Ishikawa (cell line): Measurements from ENCODE around the gene GPRIN2.

Source experiments
- EP300 ChIP-seq: IDR thresholded peaks from 2 replicates; pipeline ENCODE4 v1.6.1; 2012; ENCODE audit warnings: borderline replicate concordance
- RAD21 ChIP-seq: IDR thresholded peaks from 2 replicates; pipeline ENCODE4 v1.6.1; 2012; ENCODE audit warnings: low read depth
- TAF1 ChIP-seq: IDR thresholded peaks from 2 replicates; pipeline ENCODE4 v1.6.1; 2012; ENCODE audit warnings: low read depth, mild to moderate bottlenecking
- USF1 ChIP-seq: IDR thresholded peaks from 2 replicates; pipeline ENCODE4 v1.6.1; 2012
- YY1 ChIP-seq: IDR thresholded peaks from 2 replicates; pipeline ENCODE4 v1.6.1; 2012; ENCODE audit warnings: low read depth
- TF ChIP-seq, protein P1 (sequence below): IDR thresholded peaks from 2 replicates; pipeline ENCODE4 v1.6.1; 2012; ENCODE audit warnings: low read depth, mild to moderate bottlenecking

GRCh38 chr10:46540412-46541016 lies 15.9 kb downstream of the GPRIN2 start:
- TF ChIP-seq RAD21 (no peak), EP300 (no peak), USF1 (no peak), TAF1 (no peak), YY1 (no peak)
- TF ChIP-seq, protein P1, sequence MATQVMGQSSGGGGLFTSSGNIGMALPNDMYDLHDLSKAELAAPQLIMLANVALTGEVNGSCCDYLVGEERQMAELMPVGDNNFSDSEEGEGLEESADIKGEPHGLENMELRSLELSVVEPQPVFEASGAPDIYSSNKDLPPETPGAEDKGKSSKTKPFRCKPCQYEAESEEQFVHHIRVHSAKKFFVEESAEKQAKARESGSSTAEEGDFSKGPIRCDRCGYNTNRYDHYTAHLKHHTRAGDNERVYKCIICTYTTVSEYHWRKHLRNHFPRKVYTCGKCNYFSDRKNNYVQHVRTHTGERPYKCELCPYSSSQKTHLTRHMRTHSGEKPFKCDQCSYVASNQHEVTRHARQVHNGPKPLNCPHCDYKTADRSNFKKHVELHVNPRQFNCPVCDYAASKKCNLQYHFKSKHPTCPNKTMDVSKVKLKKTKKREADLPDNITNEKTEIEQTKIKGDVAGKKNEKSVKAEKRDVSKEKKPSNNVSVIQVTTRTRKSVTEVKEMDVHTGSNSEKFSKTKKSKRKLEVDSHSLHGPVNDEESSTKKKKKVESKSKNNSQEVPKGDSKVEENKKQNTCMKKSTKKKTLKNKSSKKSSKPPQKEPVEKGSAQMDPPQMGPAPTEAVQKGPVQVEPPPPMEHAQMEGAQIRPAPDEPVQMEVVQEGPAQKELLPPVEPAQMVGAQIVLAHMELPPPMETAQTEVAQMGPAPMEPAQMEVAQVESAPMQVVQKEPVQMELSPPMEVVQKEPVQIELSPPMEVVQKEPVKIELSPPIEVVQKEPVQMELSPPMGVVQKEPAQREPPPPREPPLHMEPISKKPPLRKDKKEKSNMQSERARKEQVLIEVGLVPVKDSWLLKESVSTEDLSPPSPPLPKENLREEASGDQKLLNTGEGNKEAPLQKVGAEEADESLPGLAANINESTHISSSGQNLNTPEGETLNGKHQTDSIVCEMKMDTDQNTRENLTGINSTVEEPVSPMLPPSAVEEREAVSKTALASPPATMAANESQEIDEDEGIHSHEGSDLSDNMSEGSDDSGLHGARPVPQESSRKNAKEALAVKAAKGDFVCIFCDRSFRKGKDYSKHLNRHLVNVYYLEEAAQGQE = no peak
